ENCODE measurements around the gene ARID5B. TPM values are rescaled to one million over a fixed set of nuclear protein-coding genes. Genes with fewer than 3 reads are reported as not detected.

The ARID5B gene
- polyA plus RNA-seq, 3 donors = 1.00 to 2.5 (median 1.5) TPM

DNA sequence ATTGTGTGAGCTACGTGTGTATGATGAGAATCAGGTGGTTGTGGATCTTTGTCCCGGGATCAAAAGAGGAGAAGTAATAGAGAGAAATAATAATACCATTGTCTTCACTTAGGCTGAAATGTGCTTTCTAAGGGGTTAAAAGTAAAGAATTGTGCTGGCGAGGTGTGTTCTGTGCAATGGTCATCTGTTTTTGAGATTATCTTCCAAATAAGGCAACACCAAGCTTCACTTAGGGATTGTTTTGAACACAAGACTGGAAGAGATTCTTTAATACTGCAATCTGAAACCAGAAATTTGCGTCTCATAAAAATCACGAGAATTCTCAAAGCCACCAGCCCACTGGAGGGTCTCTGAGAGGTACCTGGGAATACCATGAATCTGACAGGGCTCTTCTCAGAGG, 84.2 kb downstream of the ARID5B start:
- no peak overlapping the region for H3K4me3 ChIP-seq (replicated peaks in 1 of 3; ENCODE audit: low read depth in 2 of 3, low read length in 3 of 3)
- H3K4me2 ChIP-seq (replicated peaks; ENCODE audit: extremely low read depth, low read length, poor library complexity, severe bottlenecking) = no peak overlapping the region
- H3K79me2 ChIP-seq (ENCODE audit: insufficient read depth, low read length) = no peaks in the 10 kb centered on the region
- H3K27me3 Mint-ChIP-seq (ENCODE audit: low read depth in 3 of 3) = peaks cover 0 to 2% (median 0%) of the 10 kb centered on the region in 3 donors
- peaks cover 4 to 12% of the 10 kb centered on the region in 2 donors for H3K4me1 ChIP-seq (ENCODE audit: control insufficient read depth in 1 of 2, insufficient read depth in 2 of 2, low read length in 2 of 2)
- H3K9me3 ChIP-seq (replicated peaks in 1 of 2; ENCODE audit: control insufficient read depth in 1 of 2, insufficient read depth in 1 of 2, low read length in 2 of 2) = no peaks in the 10 kb centered on the region
- H3K4me3 Mint-ChIP-seq = no peak overlapping the region
- no peak for DNase-seq
- H3K9me3 Mint-ChIP-seq = no peaks in the 10 kb centered on the region
- H4K20me1 ChIP-seq (ENCODE audit: insufficient read depth, low read length) = no peaks in the 10 kb centered on the region
- H3K9ac ChIP-seq (ENCODE audit: insufficient read depth, low read length, poor library complexity, severe bottlenecking) = no peak overlapping the region
- TF ChIP-seq, protein P1, sequence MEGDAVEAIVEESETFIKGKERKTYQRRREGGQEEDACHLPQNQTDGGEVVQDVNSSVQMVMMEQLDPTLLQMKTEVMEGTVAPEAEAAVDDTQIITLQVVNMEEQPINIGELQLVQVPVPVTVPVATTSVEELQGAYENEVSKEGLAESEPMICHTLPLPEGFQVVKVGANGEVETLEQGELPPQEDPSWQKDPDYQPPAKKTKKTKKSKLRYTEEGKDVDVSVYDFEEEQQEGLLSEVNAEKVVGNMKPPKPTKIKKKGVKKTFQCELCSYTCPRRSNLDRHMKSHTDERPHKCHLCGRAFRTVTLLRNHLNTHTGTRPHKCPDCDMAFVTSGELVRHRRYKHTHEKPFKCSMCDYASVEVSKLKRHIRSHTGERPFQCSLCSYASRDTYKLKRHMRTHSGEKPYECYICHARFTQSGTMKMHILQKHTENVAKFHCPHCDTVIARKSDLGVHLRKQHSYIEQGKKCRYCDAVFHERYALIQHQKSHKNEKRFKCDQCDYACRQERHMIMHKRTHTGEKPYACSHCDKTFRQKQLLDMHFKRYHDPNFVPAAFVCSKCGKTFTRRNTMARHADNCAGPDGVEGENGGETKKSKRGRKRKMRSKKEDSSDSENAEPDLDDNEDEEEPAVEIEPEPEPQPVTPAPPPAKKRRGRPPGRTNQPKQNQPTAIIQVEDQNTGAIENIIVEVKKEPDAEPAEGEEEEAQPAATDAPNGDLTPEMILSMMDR (IDR thresholded peaks at IDR 0.05) = no peak
- H3K4me1 Mint-ChIP-seq = peaks cover 18% of the 10 kb centered on the region
- intact Hi-C loops (cut with micrococcal nuclease) = no loop called here
- H2AFZ ChIP-seq (ENCODE audit: insufficient read depth, low read depth, low read length, poor library complexity, severe bottlenecking) = no peak overlapping the region
- peaks cover 4 to 11% of the 10 kb centered on the region in 2 donors for H3K36me3 Mint-ChIP-seq
- no peaks in the 10 kb centered on the region for H3K27me3 ChIP-seq (ENCODE audit: control insufficient read depth in 2 of 2, insufficient read depth in 2 of 2, low read length in 2 of 2)
- WGBS (ENCODE audit: insufficient coverage) = no CpG with 5 or more reads among the region's 5 CpGs
- H3K27ac Mint-ChIP-seq = no peak overlapping the region
- H3K27ac ChIP-seq (ENCODE audit: low read depth in 1 of 2, low read length in 2 of 2) = no peak overlapping the region
- H3K36me3 ChIP-seq (replicated peaks in 1 of 2; ENCODE audit: control insufficient read depth in 1 of 2, insufficient read depth in 2 of 2, low read length in 2 of 2) = no peaks in the 10 kb centered on the region

DNA sequence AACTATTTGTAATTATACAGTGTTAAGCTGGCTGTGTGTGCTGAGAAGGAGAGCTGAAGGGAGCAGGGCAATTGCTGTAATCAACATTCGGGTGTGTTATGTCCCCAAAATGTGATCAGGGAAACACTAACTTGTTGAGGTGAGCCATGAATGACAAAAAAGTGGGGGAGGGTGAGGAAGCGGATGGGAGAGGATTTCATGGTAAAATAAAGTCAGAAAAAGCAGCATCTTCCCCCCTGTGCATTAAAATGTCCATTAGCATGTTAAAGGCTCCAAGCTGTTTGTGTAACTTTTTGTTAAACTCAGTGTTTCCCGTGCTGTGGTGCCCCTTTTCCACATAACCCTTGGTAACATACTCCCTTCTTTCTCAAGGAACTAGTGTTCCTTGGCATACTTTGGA, 84.9 kb downstream of the ARID5B start:
- Histone ChIP-seq H2AFZ (ENCODE audit: insufficient read depth, low read depth, low read length, poor library complexity, severe bottlenecking) (no peak overlapping the region), H3K27ac (ENCODE audit: low read depth in 1 of 2, low read length in 2 of 2) (no peak overlapping the region), H3K4me1 (ENCODE audit: control insufficient read depth in 1 of 2, insufficient read depth in 2 of 2, low read length in 2 of 2) (peaks cover 4 to 19% of the 10 kb centered on the region in 2 donors), H4K20me1 (ENCODE audit: insufficient read depth, low read length) (no peaks in the 10 kb centered on the region), H3K4me3 (replicated peaks in 1 of 3; ENCODE audit: low read depth in 2 of 3, low read length in 3 of 3) (no peak overlapping the region), H3K4me2 (replicated peaks; ENCODE audit: extremely low read depth, low read length, poor library complexity, severe bottlenecking) (no peak overlapping the region), H3K79me2 (ENCODE audit: insufficient read depth, low read length) (no peaks in the 10 kb centered on the region), H3K27me3 (ENCODE audit: control insufficient read depth in 2 of 2, insufficient read depth in 2 of 2, low read length in 2 of 2) (no peaks in the 10 kb centered on the region), H3K36me3 (replicated peaks in 1 of 2; ENCODE audit: control insufficient read depth in 1 of 2, insufficient read depth in 2 of 2, low read length in 2 of 2) (no peaks in the 10 kb centered on the region), H3K9me3 (replicated peaks in 1 of 2; ENCODE audit: control insufficient read depth in 1 of 2, insufficient read depth in 1 of 2, low read length in 2 of 2) (no peaks in the 10 kb centered on the region), H3K9ac (ENCODE audit: insufficient read depth, low read length, poor library complexity, severe bottlenecking) (no peak overlapping the region)
- Mint-ChIP-seq H3K27ac (no peak overlapping the region), H3K36me3 (peaks cover 3 to 10% of the 10 kb centered on the region in 2 donors), H3K9me3 (no peaks in the 10 kb centered on the region), H3K4me1 (peaks cover 25% of the 10 kb centered on the region), H3K27me3 (ENCODE audit: low read depth in 3 of 3) (peaks cover 0 to 3% (median 0%) of the 10 kb centered on the region in 3 donors), H3K4me3 (no peak overlapping the region)
- no peak for DNase-seq
- WGBS (ENCODE audit: insufficient coverage) = 100% methylated on average over 2 of the region's 3 CpGs
- intact Hi-C loops (cut with micrococcal nuclease) = no loop called here
- TF ChIP-seq, protein P1 (IDR thresholded peaks at IDR 0.05) = no peak
